Keratinocyte (primary cell): Measurements from ENCODE around the gene MOV10L1.

ENCODE experiments used
- EZH2 ChIP-seq: IDR thresholded peaks from one replicate; pipeline ENCODE4 v1.6.1; 2012; ENCODE audit warnings: inconsistent platforms, mild to moderate bottlenecking, low read length, moderate library complexity
- TF ChIP-seq, protein P1 (sequence below), 3 experiments: IDR thresholded peaks in 1 of 3; conservative IDR thresholded peaks in 1 of 3; optimal IDR thresholded peaks in 1 of 3; 2 replicates in 2 of 3; 3 replicates in 1 of 3; pipeline versions ENCODE3 to v1.5.1; 2011; ENCODE audit warnings: low read length in 3 of 3, mild to moderate bottlenecking in 3 of 3, moderate library complexity in 2 of 3, control low read depth in 1 of 3, inconsistent platforms in 1 of 3; ENCODE audit not compliant: insufficient read depth in 2 of 3; ENCODE audit errors: extremely low read depth in 1 of 3

DNA sequence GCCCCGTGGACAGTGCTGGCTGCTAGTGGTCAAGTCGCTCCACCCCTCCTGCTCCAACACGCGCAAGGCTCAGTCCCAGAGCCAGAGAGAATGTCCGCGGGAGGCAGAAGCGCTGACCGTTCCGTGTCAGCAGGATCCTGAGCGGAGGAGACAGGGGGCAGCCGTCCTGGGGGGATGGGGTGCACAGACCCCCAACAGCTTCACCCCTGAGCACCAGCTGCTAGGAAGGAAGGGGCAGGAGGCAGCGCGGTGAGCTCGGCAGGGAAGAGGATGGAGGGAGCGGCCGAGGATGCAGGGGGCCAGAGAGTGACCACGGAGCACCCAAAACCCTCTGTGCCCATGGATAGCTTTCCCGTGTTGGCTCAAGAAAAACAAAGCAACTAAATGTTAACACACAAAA is 25.4 kb upstream of the MOV10L1 start:
- TF ChIP-seq, protein P1, sequence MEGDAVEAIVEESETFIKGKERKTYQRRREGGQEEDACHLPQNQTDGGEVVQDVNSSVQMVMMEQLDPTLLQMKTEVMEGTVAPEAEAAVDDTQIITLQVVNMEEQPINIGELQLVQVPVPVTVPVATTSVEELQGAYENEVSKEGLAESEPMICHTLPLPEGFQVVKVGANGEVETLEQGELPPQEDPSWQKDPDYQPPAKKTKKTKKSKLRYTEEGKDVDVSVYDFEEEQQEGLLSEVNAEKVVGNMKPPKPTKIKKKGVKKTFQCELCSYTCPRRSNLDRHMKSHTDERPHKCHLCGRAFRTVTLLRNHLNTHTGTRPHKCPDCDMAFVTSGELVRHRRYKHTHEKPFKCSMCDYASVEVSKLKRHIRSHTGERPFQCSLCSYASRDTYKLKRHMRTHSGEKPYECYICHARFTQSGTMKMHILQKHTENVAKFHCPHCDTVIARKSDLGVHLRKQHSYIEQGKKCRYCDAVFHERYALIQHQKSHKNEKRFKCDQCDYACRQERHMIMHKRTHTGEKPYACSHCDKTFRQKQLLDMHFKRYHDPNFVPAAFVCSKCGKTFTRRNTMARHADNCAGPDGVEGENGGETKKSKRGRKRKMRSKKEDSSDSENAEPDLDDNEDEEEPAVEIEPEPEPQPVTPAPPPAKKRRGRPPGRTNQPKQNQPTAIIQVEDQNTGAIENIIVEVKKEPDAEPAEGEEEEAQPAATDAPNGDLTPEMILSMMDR (optimal IDR thresholded peaks at IDR 0.05 in 1 of 3, IDR thresholded peaks at IDR 0.05 in 1 of 3, conservative IDR thresholded peaks at IDR 0.05 in 1 of 3; ENCODE audit: extremely low read depth in 1 of 3, insufficient read depth in 2 of 3, low read length in 3 of 3) = no peak
- no peak for TF ChIP-seq EZH2
